Activated T-cell treated with anti-CD3 and anti-CD28 coated beads for 48 hours (primary cell): ENCODE measurements around the gene TPRA1.

Experiments used
- DNase-seq: peaks from one replicate; pipeline ENCODE4 v3.0.0-alpha.2; 2020; ENCODE audit warnings: low read depth

Gene TPRA1

GRCh38 chr3:127590282-127590592, 296 bp downstream of the TPRA1 start:
- peak; percentile 31 for DNase-seq

DNA sequence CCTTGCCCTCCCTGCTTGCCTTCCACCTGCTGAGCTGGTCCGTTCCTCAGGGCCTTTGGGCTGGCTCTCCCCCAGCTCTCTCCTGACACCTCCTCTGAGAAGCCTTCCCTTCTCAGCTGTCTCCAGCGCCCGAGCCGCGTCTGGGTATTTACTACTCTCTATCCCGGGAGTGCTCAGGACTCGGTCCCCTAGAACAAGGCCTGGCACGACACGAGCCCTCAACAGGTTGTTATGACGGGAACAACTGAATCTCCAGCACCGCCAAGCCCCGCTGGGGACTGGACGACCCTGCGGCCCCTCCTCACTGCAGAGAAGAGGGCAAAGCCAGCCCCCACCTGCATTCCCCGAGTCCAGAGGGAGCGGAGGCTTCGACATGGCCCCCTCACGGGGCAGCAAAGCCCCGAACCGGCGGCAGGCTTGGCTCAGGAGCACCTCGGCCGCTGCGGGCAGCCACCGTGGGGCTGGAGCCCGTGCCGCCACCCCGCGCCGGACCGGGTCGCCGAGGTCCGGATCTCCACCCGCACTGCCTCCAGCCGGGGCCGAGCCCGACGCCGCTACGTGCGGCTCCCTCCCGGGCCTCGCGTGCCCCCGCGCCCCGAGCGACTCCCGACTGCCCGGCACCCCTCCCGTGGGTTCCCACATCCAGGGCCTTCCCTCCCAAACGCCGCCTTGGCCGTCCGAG, 792 bp downstream of the TPRA1 start:
- peak; percentile 16 for DNase-seq

GRCh38 chr3:127588806-127589577, 1.5 kb downstream of the TPRA1 start:
- DNase-seq = peak; percentile 28

DNA sequence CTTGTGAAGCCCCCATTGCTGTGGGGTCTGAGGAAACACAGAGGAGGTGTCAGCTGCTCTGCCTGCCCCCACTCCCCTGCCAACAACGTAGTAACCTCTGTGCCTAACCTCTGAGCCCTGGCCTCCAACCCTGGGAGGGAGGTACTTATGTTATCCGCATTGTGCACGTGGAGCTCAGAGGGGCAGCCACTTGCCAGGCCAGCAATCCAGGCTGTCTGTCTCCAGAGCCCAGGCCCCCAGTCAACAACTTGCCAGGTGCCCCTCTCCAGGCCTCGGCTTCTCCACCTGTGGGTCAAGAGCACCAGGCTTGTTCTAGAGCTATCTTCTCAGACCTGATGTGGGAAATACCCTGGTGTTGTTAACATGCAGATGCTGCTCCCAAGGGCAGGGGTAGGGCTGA, 2.7 kb downstream of the TPRA1 start:
- DNase-seq = no peak

- DNase-seq = no peak
These were observed 4.6 kb downstream of the TPRA1 start for GRCh38 chr3:127585813-127586413.

DNA sequence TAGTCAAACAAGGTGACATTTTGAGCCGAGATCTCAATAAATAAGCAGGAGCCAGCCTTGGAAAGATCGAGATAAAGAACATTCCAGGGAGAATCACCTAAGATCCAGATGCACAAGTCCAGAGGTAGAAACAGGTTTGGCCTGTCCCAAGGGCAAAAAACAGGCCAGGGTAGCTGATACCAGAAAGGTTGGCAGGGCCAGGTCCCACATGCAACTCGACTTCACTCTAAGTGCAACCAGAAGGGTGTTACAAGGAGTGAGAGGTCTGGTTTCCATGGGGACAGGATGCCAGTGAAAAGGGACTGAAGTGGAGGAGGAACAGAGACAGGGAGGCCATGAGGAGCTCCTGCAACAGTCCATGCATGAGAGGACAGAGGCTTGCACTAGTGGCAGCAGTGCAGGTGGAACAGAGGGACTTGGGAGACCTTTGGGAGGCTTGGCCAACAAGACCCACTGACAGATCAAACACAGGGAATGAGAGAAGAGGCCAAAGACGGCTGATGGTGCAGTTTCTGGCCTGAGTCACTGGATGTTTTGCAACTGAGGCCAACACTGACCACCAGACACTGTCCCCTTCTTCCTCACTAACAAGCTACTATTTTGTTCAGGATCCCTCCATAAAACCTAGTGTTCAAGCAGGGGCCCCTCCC, 5.2 kb downstream of the TPRA1 start:
- no peak for DNase-seq

DNA sequence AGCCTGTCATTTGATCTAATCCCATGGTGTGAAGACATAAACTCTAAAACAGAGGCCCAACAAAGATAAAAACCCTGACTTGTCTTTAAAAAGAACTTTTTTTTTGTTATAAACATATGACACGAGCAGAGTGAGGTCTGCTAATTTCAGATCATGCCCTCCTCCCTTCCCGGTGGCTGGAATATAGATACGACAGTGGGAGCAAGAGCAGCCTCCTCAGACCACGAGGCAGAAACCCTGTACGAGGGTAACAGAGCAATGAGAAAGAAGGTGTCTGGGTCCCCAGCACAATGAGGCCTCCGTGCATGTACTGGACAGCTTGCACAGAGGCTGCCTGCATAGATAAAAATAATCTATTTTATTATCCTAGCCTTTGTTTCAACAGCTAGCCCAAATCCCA, 5.8 kb downstream of the TPRA1 start:
- no peak for DNase-seq

DNA sequence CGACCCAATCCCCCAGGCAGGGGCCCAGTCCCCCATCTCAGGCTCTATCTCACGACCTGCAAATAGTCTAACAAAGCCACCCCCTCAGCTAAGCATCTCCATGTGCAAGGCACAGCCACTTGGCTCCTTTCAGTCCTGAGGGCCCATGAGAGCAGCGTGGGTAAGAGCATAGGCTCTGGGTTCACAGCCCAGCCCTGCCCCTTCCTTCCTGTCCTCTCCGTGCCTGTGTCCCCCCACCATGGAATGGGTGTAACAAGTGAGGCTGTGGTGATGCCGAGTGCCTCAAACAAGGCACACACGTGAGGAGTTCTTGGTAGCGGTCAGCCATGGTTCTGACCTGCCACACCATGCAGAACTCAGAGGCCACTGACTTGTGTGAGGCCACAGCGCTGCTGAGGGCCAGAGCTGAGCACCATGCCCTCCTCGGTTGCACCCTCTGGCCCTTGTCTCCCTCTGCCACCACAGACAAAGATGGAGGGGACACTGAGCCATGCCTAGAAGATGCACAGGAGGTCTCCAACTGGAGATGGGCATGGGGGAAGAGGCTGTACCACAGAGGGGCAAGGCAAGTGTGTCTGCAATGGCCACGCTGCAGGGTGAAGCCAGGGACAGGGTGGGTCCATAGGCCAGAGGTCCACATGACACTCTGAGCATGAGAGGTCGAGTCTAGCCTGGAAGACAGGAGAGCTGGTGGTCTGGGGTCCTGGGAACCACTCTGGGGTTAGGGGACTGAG, 10.0 kb downstream of the TPRA1 start:
- no peak for DNase-seq

GRCh38 chr3:127578802-127579201, 11.7 kb downstream of the TPRA1 start:
- DNase-seq = no peak

- no peak for DNase-seq
These were observed 12.4 kb downstream of the TPRA1 start for GRCh38 chr3:127578168-127578567.

DNA sequence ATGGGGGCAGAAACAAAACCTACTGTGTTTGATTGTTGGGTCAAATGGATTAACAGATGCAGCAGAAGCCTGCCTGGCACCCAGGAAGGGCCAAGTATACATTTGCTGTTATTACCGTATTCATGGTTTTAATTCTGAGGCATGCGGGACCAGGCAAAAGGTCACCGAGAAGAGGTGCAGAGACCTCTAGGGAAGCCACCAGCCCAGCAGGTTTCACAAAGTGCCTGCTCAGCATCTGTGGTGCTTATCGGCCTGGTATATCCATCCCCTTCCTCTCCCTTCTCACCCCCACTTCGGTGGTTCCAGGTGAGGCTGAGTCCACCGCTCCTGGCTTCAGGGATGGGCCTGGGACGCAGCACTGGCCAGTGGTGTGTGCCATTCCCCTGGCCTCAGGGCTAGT, 13.1 kb downstream of the TPRA1 start:
- no peak for DNase-seq

DNA sequence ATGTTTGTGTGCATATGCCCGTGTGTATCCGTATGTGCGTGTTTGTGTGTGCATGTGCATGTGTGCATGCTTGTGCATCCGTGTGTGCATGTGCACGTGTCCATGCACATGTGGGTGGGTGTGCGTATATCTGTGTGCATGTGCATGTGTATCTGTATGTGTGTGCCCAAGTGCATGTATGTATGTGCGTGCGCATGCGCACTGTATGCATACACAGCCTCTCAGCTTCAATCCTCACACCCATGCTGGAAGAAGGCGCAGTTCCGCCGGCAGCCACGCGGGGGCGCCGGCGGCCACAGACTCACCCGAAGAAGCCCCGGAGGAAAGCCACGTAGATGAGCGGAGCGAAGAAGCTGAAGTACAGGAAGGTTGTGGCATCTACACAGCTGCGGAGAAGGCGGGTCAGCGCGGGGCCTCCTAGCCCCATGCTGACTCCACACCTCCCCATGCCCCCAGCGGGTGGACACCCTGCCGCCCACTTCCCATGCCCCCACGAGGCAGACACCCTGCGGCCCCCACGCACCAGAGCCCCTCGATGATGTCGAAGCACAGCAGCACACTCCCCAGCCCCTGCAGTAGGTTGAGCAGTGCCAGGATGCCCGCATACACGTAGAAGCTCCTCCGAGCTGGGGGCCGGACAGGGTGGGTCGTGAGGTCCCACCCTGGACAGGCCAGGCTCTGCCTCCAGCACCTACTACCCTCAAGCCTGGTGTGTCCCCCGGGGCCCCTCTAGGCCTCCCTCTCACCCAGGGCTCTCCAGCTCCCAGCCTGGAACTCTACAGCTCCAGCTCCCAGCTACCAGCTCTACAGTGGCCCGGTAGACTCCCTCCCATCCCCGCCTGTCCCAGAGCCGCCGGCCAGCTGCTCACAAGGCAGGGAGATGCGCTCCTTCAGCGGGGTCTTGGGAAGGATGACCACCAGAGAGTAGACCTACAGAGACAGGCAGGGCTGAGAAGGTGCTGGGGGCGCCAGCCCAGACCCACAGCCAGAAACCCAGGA, 15.4 kb downstream of the TPRA1 start:
- DNase-seq = peak; percentile 84

DNA sequence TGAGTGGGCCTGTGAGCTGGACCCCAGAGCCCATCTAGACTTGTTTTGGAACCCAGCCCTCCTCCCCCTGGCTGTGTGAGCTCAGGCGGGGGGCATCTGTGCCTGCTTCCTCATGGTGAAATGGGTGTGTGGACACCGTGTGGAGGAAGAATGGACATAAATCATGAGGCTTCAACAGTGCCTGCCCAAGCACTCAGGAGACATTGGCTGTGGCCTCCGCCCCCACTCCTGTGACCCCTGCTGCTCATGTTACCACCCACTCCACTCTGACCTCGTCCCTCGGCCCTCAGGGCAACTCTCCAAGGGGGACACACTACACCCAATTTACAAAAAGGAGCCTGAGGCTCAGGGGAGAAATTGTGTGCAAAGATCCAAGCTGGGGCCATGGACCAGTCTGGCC, 16.6 kb downstream of the TPRA1 start:
- DNase-seq = no peak

- no peak for DNase-seq
These were observed 17.1 kb downstream of the TPRA1 start for GRCh38 chr3:127573401-127573800.

DNA sequence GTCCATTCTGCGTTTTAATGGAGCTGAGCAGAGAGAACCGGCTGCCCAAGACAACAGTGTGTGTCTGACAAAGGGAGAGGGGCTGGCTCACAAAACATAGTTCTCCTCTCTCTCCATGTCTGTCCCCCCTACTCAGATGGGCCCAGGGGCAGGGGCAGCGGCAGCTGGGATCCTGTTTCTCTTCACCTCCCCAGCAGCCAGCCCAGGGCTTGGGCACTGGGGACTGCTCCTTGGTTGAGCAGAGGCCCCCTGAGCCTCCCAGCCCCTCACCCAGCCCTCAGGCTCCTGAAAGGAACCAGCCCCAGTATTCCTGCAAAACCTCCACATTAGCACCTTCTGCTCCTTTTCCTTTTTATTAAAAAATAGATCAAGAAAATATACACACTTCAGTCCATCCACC, 17.8 kb downstream of the TPRA1 start:
- DNase-seq = no peak

GRCh38 chr3:127572186-127572585, 18.3 kb downstream of the TPRA1 start:
- no peak for DNase-seq

GRCh38 chr3:127570520-127570919, 20.0 kb downstream of the TPRA1 start:
- DNase-seq = no peak

DNA sequence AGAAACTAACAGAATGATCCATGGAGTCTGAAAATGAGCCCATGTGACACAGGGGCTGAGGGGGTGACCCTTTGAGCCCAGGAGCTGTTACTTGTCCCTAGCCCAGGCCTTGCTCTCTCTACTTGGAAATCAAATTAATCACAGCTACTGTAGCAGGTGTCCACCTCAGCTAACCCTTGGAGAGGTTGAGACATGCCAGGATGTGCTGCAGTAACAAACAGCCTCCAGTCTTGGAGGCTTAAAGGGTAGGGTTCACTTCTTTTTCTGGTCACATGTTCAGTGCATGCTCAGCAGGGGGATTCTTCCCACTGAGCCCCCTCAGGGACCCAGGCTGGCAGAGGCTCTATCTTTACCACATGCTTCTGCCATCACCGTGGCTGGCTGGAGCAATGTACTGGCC, 21.4 kb downstream of the TPRA1 start:
- no peak for DNase-seq

DNA sequence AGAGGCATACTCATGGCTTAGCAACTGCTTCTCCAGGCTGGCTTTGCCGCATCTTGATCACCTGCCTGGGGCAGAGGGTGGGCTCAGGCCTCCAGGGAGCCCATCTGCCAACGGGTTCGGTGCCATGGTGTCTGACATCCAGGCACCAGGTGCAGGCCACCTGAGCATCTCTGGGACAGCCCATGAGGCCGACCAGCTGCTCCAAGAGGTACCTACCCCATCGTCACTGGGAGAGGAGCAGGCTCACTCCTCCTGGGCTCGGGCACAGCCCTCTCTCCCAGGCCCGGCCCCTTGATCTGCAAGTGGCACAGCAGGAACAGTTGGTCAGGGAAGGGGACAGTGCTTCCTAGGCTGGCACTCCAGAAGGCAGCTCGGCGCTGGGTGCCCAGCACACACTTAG, 21.9 kb downstream of the TPRA1 start:
- no peak for DNase-seq

GRCh38 chr3:127566833-127567232, 23.7 kb downstream of the TPRA1 start:
- DNase-seq = no peak

DNA sequence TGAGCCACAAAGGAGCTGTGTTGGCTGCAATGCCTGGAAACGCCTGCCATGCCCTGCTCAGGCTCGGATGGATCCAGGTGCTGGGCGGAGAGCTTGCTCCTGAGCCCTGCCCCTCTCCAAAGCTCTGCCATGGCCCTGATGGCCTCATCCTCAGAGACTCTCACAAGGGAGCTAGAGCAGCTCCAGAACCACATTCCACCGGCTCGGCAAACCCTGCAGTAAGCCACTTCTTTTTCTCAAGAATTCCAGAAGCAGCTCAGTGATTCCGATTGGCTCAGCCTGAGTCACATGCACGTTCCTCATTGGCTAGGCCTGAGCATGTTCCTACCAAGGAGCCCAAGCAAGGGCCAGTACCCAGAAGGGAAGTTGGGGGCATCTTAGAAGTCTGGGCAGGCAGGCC, 24.8 kb downstream of the TPRA1 start:
- DNase-seq = no peak
